HEK293 (cell line): ENCODE measurements around the gene BOLL.

Experiments used
- CTCF ChIA-PET: fragments of 350-600 bp; formaldehyde crosslinking; extraction: SDS; loops from one replicate; lab custom pipeline; 2021; ENCODE audit warnings: antibody characterized with exemption; lab: Yijun Ruan, JAX
- POLR2A ChIA-PET: fragments of 300-600 bp; formaldehyde crosslinking; extraction: SDS; loops from one replicate; lab custom pipeline; 2020; ENCODE audit warnings: antibody characterized with exemption, inconsistent platforms; lab: Yijun Ruan, JAX
- H3K27ac ChIP-seq: fragments of 200-500 bp; sonication (Bioruptor generic); 2 replicates; pipeline ENCODE4 v1.5.1; 2014; ENCODE audit warnings: low read depth, low read length, control low read depth, inconsistent platforms; ENCODE audit errors: extremely low read depth
- H3K36me3 ChIP-seq, 2 experiments: fragments of 200-500 bp in 1 of 2; sonication (Bioruptor generic) in 1 of 2; 1 replicate in 1 of 2; 2 replicates in 1 of 2; pipeline ENCODE4 v1.5.1; 2014 to 2017; ENCODE audit warnings: inconsistent platforms in 2 of 2, low read length in 2 of 2; ENCODE audit not compliant: control insufficient read depth in 2 of 2, insufficient read depth in 1 of 2
- H3K4me1 ChIP-seq: fragments of 200-500 bp; sonication (Bioruptor generic); 2 replicates; pipeline ENCODE4 v1.5.1; 2014; ENCODE audit warnings: mild to moderate bottlenecking, low read length, inconsistent platforms; ENCODE audit not compliant: control insufficient read depth, insufficient read depth
- H3K4me3 ChIP-seq: 2 replicates; pipeline ENCODE4 v1.5.1; 2011; ENCODE audit warnings: low read depth, mild to moderate bottlenecking, control low read depth, low read length, moderate library complexity
- H3K9me3 ChIP-seq: fragments of 200-500 bp; sonication (Bioruptor generic); 2 replicates; pipeline ENCODE4 v1.5.1; 2014; ENCODE audit warnings: low read depth, low read length, inconsistent platforms; ENCODE audit not compliant: control insufficient read depth, insufficient read depth
- EGR2 ChIP-seq: fragments of 450-650 bp; formaldehyde crosslinking; IDR thresholded peaks from 2 replicates; pipeline ENCODE4 v1.5.1; 2016; ENCODE audit warnings: low read depth, missing biosample characterization, missing genetic modification characterization
- GFI1B ChIP-seq: fragments of 450-650 bp; formaldehyde crosslinking; IDR thresholded peaks from 2 replicates; pipeline ENCODE4 v1.5.1; 2016; ENCODE audit warnings: missing biosample characterization, missing genetic modification characterization
- GLI4 ChIP-seq: fragments of 450-650 bp; formaldehyde crosslinking; IDR thresholded peaks from 2 replicates; pipeline ENCODE4 v1.5.1; 2016; ENCODE audit warnings: missing biosample characterization, missing genetic modification characterization
- KLF10 ChIP-seq: fragments of 450-650 bp; IDR thresholded peaks from 2 replicates; pipeline ENCODE4 v1.5.1; 2018; ENCODE audit warnings: missing biosample characterization, mild to moderate bottlenecking, missing genetic modification characterization
- PATZ1 ChIP-seq: fragments of 450-650 bp; formaldehyde crosslinking; IDR thresholded peaks from 2 replicates; pipeline ENCODE4 v1.5.1; 2016; ENCODE audit warnings: missing biosample characterization, missing genetic modification characterization
- SCRT2 ChIP-seq: fragments of 450-650 bp; formaldehyde crosslinking; IDR thresholded peaks from 2 replicates; pipeline ENCODE4 v1.5.1; 2016; ENCODE audit warnings: missing biosample characterization, missing genetic modification characterization
- SP7 ChIP-seq: fragments of 450-650 bp; formaldehyde crosslinking; IDR thresholded peaks from 2 replicates; pipeline ENCODE4 v1.5.1; 2016; ENCODE audit warnings: missing biosample characterization, missing genetic modification characterization
- ZBTB48 ChIP-seq: fragments of 450-650 bp; formaldehyde crosslinking; IDR thresholded peaks from 2 replicates; pipeline ENCODE4 v1.5.1; 2016; ENCODE audit warnings: missing biosample characterization, missing genetic modification characterization
- ZEB2 ChIP-seq: fragments of 450-650 bp; formaldehyde crosslinking; IDR thresholded peaks from 2 replicates; pipeline ENCODE4 v1.5.1; 2016; ENCODE audit warnings: missing biosample characterization, missing genetic modification characterization
- ZFP37 ChIP-seq: fragments of 450-650 bp; formaldehyde crosslinking; IDR thresholded peaks from 2 replicates; pipeline ENCODE4 v1.5.1; 2016; ENCODE audit warnings: missing biosample characterization, missing genetic modification characterization
- ZFP69B ChIP-seq: fragments of 450-650 bp; formaldehyde crosslinking; IDR thresholded peaks from 2 replicates; pipeline ENCODE4 v1.5.1; 2016; ENCODE audit warnings: missing biosample characterization, missing genetic modification characterization
- ZIC2 ChIP-seq: fragments of 450-650 bp; formaldehyde crosslinking; IDR thresholded peaks from 2 replicates; pipeline ENCODE4 v1.5.1; 2016; ENCODE audit warnings: missing biosample characterization, missing genetic modification characterization
- ZNF133 ChIP-seq: fragments of 450-650 bp; formaldehyde crosslinking; IDR thresholded peaks from 2 replicates; pipeline ENCODE4 v1.5.1; 2016; ENCODE audit warnings: missing biosample characterization, missing genetic modification characterization
- ZNF26 ChIP-seq: fragments of 450-650 bp; formaldehyde crosslinking; IDR thresholded peaks from 2 replicates; pipeline ENCODE4 v1.5.1; 2016; ENCODE audit warnings: missing biosample characterization, missing genetic modification characterization
- ZNF335 ChIP-seq: fragments of 450-650 bp; formaldehyde crosslinking; conservative IDR thresholded peaks from 2 replicates; pipeline ENCODE4 v1.5.1; 2016; ENCODE audit warnings: missing biosample characterization, missing genetic modification characterization
- ZNF501 ChIP-seq: fragments of 450-650 bp; formaldehyde crosslinking; IDR thresholded peaks from 2 replicates; pipeline ENCODE4 v1.5.1; 2016; ENCODE audit warnings: missing biosample characterization, missing genetic modification characterization
- ZNF585B ChIP-seq: fragments of 450-650 bp; formaldehyde crosslinking; IDR thresholded peaks from 2 replicates; pipeline ENCODE4 v1.5.1; 2016; ENCODE audit warnings: missing biosample characterization, missing genetic modification characterization
- ZNF626 ChIP-seq: fragments of 450-650 bp; sonication (Bioruptor Pico); formaldehyde crosslinking; IDR thresholded peaks from 2 replicates; pipeline ENCODE4 v1.5.1; 2018; ENCODE audit warnings: missing biosample characterization, missing genetic modification characterization, inconsistent platforms
- ZNF791 ChIP-seq: fragments of 450-650 bp; formaldehyde crosslinking; IDR thresholded peaks from 2 replicates; pipeline ENCODE4 v1.5.1; 2016; ENCODE audit warnings: missing biosample characterization, missing genetic modification characterization
- ZXDB ChIP-seq: fragments of 450-650 bp; formaldehyde crosslinking; IDR thresholded peaks from 2 replicates; pipeline ENCODE4 v1.5.1; 2016; ENCODE audit warnings: missing biosample characterization, missing genetic modification characterization
- TF ChIP-seq, protein P1 (sequence below): fragments of 450-650 bp; formaldehyde crosslinking; IDR thresholded peaks from 2 replicates; pipeline ENCODE4 v1.5.1; 2016; ENCODE audit warnings: missing biosample characterization, missing genetic modification characterization, low read depth
- TF ChIP-seq, protein P2 (sequence below): fragments of 450-650 bp; formaldehyde crosslinking; IDR thresholded peaks from 2 replicates; pipeline ENCODE4 v1.5.1; 2016; ENCODE audit warnings: missing biosample characterization, missing genetic modification characterization
- TF ChIP-seq, protein P3 (sequence below): fragments of 450-650 bp; formaldehyde crosslinking; IDR thresholded peaks from 2 replicates; pipeline ENCODE4 v1.5.1; 2016; ENCODE audit warnings: missing biosample characterization, missing genetic modification characterization
- TF ChIP-seq, protein P4 (sequence below): fragments of 450-650 bp; formaldehyde crosslinking; optimal IDR thresholded peaks from 2 replicates; pipeline ENCODE3; 2016; ENCODE audit warnings: missing biosample characterization, mild to moderate bottlenecking, missing genetic modification characterization

The BOLL gene

GRCh38 chr2:197705121-197705911 lies 79.8 kb downstream of the BOLL start, which contains the start of gene MARS2:
Gene MARS2 (plus strand): TSS chr2:197705369. CDS start chr2:197705406, 37 bp downstream.
- peak within 1 kb of the TSS; percentile 85 for H3K4me3 ChIP-seq
- peaks cover 6% of the 10 kb centered on the region; the same call in 1 of the 2 replicates for H3K4me1 ChIP-seq
- ChIA-PET POLR2A (interaction anchor here (0.5 to 2.6 kb wide), 7 partner anchors 170 to 364 kb away, joined by 3 to 23 read pairs (median 4); partner anchors contain the start of genes COQ10B, HSPD1, HSPE1 and MOB4), CTCF (interaction anchor here (0.6 to 1.3 kb wide), 3 partner anchors 13 to 154 kb away, joined by 3 to 4 read pairs (median 4); no protein-coding TSS in a partner anchor)
- peak within 1 kb of the TSS; percentile 66; the same call in 1 of the 2 replicates for H3K27ac ChIP-seq
- no peaks in the 10 kb centered on the region for H3K9me3 ChIP-seq
- peaks cover 0 to 16% of the 10 kb centered on the region in 2 experiments; a peak in 1 of 3 replicates for H3K36me3 ChIP-seq
- TF ChIP-seq ZIC2 (tag by site-specific recombination) (peak; percentile 49), ZNF26 (tag by site-specific recombination) (no peak), ZNF133 (tag by site-specific recombination) (no peak), ZNF791 (tag by site-specific recombination) (no peak), SCRT2 (peak; percentile 27; the same call in 1 of the 2 replicates), ZNF626 (tag by site-specific recombination) (no peak), ZFP69B (tag by site-specific recombination) (no peak), ZNF585B (no peak), ZNF335 (tag by site-specific recombination) (peak; percentile 99), ZNF501 (tag by site-specific recombination) (peak; percentile 77; the same call in 1 of the 2 replicates), KLF10 (tag by site-specific recombination) (peak; percentile 45; the same call in 1 of the 2 replicates), ZBTB48 (tag by site-specific recombination) (no peak), ZEB2 (tag by site-specific recombination) (peak; percentile 62; the same call in 1 of the 2 replicates), ZXDB (tag by site-specific recombination) (peak; percentile 52; the same call in 1 of the 2 replicates), PATZ1 (tag by site-specific recombination) (peak; percentile 59; the same call in 1 of the 2 replicates), SP7 (tag by site-specific recombination) (0 out of 2 replicates have a peak, but pooled peaks have one; percentile 45), GLI4 (tag by site-specific recombination) (0 out of 2 replicates have a peak, but pooled peaks have one; percentile 52), EGR2 (tag by site-specific recombination) (peak; percentile 84), GFI1B (tag by site-specific recombination) (no peak), ZFP37 (0 out of 2 replicates have a peak, but pooled peaks have one; percentile 58)
- TF ChIP-seq, protein P1, sequence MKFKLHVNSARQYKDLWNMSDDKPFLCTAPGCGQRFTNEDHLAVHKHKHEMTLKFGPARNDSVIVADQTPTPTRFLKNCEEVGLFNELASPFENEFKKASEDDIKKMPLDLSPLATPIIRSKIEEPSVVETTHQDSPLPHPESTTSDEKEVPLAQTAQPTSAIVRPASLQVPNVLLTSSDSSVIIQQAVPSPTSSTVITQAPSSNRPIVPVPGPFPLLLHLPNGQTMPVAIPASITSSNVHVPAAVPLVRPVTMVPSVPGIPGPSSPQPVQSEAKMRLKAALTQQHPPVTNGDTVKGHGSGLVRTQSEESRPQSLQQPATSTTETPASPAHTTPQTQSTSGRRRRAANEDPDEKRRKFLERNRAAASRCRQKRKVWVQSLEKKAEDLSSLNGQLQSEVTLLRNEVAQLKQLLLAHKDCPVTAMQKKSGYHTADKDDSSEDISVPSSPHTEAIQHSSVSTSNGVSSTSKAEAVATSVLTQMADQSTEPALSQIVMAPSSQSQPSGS (tag by site-specific recombination) = no peak
- TF ChIP-seq, protein P2, sequence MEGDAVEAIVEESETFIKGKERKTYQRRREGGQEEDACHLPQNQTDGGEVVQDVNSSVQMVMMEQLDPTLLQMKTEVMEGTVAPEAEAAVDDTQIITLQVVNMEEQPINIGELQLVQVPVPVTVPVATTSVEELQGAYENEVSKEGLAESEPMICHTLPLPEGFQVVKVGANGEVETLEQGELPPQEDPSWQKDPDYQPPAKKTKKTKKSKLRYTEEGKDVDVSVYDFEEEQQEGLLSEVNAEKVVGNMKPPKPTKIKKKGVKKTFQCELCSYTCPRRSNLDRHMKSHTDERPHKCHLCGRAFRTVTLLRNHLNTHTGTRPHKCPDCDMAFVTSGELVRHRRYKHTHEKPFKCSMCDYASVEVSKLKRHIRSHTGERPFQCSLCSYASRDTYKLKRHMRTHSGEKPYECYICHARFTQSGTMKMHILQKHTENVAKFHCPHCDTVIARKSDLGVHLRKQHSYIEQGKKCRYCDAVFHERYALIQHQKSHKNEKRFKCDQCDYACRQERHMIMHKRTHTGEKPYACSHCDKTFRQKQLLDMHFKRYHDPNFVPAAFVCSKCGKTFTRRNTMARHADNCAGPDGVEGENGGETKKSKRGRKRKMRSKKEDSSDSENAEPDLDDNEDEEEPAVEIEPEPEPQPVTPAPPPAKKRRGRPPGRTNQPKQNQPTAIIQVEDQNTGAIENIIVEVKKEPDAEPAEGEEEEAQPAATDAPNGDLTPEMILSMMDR (tag by site-specific recombination) = peak; percentile 59; the same call in 1 of the 2 replicates
- TF ChIP-seq, protein P3, sequence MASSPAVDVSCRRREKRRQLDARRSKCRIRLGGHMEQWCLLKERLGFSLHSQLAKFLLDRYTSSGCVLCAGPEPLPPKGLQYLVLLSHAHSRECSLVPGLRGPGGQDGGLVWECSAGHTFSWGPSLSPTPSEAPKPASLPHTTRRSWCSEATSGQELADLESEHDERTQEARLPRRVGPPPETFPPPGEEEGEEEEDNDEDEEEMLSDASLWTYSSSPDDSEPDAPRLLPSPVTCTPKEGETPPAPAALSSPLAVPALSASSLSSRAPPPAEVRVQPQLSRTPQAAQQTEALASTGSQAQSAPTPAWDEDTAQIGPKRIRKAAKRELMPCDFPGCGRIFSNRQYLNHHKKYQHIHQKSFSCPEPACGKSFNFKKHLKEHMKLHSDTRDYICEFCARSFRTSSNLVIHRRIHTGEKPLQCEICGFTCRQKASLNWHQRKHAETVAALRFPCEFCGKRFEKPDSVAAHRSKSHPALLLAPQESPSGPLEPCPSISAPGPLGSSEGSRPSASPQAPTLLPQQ = 0 out of 2 replicates have a peak, but pooled peaks have one; percentile 14
- TF ChIP-seq, protein P4, sequence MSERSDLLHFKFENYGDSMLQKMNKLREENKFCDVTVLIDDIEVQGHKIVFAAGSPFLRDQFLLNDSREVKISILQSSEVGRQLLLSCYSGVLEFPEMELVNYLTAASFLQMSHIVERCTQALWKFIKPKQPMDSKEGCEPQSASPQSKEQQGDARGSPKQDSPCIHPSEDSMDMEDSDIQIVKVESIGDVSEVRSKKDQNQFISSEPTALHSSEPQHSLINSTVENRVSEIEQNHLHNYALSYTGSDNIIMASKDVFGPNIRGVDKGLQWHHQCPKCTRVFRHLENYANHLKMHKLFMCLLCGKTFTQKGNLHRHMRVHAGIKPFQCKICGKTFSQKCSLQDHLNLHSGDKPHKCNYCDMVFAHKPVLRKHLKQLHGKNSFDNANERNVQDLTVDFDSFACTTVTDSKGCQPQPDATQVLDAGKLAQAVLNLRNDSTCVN (tag by site-specific recombination) = peak; percentile 82
